Colonic mucosa (tissue), 4 donors: ENCODE measurements around the gene ARMC6. TPM values are rescaled to one million over a fixed set of nuclear protein-coding genes. Genes with fewer than 3 reads are reported as not detected.

Source experiments
- DNase-seq: peaks from one replicate; pipeline ENCODE4 v3.0.0-alpha.2; 2020
- H3K27ac ChIP-seq: fragments of 200-600 bp; one replicate; pipeline ENCODE4 v1.8.0; 2021
- H3K27me3 ChIP-seq: fragments of 200-600 bp; one replicate; pipeline ENCODE4 v1.8.0; 2021
- H3K36me3 ChIP-seq: fragments of 200-600 bp; one replicate; pipeline ENCODE4 v1.8.0; 2021
- H3K4me1 ChIP-seq: fragments of 200-600 bp; one replicate; pipeline ENCODE4 v1.8.0; 2021; ENCODE audit warnings: mild to moderate bottlenecking
- H3K4me3 ChIP-seq: fragments of 200-600 bp; one replicate; pipeline ENCODE4 v1.8.0; 2021
- H3K9ac ChIP-seq, 2 donors: one replicate each; pipeline ENCODE4 v1.7.0; 2013; ENCODE audit warnings: control low read depth in 2 of 2, low read depth in 2 of 2, low read length in 2 of 2
- H3K9me3 ChIP-seq: fragments of 200-600 bp; one replicate; pipeline ENCODE4 v1.8.0; 2021
- intact Hi-C: fragments of 100-400 bp; cut with DNase I; formaldehyde crosslinking; loops from one replicate; pipeline ENCODE4 v1.14.1; 2022
- total RNA-seq, 2 donors: library from RNA; stranded (reverse); fragmentation: NEBNext Ultra II Directional in 1 of 2; extraction: Animal tissue kit (Norgen Biotek cat#: 25700) in 1 of 2; gene quantifications; one replicate each; pipeline ENCODE4 v1.2.1, GENCODE V29; 2021
- TF ChIP-seq, protein P1 (sequence below): fragments of 200-600 bp; IDR thresholded peaks from one replicate; pipeline ENCODE4 v1.8.0; 2022; ENCODE audit warnings: antibody characterized with exemption, mild to moderate bottlenecking
- donor health status: healthy.
- donor health status: DM: no; HTN: no; CAD: no.
- donor health status: DM: no; HTN: no; CAD: no.

The ARMC6 gene
- total RNA-seq, 2 donors from 2014 or later = 15.0 to 29.4 TPM

DNA sequence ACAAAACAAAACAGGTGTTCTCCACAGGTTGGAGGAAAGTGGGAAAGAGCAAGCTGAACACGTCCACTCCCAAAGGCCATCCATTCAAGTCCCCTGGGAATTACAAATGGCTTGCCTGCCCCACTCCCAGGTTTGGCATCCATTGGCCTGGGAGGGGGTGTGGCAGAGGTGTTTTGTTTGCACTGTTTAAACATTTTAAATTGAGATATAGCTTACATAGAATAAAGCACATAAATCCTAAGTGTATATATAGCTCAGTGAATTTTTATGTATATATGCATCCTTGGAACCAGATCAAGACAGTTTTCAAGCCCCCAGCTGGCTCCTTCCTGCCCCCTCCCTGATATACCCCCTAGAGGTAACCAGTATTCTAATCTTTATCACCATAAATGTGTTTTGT is 43.1 kb downstream of the ARMC6 start:
- H3K9ac ChIP-seq = no peak overlapping the region
- DNase-seq = no peak
- TF ChIP-seq, protein P1, sequence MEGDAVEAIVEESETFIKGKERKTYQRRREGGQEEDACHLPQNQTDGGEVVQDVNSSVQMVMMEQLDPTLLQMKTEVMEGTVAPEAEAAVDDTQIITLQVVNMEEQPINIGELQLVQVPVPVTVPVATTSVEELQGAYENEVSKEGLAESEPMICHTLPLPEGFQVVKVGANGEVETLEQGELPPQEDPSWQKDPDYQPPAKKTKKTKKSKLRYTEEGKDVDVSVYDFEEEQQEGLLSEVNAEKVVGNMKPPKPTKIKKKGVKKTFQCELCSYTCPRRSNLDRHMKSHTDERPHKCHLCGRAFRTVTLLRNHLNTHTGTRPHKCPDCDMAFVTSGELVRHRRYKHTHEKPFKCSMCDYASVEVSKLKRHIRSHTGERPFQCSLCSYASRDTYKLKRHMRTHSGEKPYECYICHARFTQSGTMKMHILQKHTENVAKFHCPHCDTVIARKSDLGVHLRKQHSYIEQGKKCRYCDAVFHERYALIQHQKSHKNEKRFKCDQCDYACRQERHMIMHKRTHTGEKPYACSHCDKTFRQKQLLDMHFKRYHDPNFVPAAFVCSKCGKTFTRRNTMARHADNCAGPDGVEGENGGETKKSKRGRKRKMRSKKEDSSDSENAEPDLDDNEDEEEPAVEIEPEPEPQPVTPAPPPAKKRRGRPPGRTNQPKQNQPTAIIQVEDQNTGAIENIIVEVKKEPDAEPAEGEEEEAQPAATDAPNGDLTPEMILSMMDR = no peak

DNA sequence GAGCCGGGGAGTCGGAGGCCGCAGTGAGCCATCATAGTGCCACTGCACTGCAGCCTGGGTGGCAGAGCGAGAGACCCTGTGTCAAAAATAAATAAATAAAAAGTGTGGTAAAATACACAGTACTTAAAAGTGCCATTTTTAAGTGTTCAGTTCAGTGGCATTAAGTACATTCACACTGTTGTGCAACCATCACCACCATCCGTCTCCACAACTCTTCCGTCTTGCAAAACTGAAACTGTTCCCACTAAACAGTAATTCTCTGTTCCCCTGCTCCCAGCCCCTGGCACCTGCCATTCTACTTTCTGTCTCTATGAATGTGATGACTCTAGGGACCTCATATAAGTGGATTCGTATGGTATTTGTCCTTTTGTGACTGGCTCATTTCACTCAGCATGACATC is 43.7 kb downstream of the ARMC6 start:
- Histone ChIP-seq H3K4me3 (no peak overlapping the region), H3K27me3 (no peaks in the 10 kb centered on the region), H3K9ac (no peak overlapping the region), H3K4me1 (no peaks in the 10 kb centered on the region), H3K36me3 (no peaks in the 10 kb centered on the region), H3K9me3 (no peaks in the 10 kb centered on the region), H3K27ac (no peak overlapping the region)
- intact Hi-C loops = no loop called here
- no peak for DNase-seq
- TF ChIP-seq, protein P1 = no peak

More for the DNA sequence above, 43.1 kb downstream of the ARMC6 start:
- no peaks in the 10 kb centered on the region for H3K4me1 ChIP-seq
- H3K9me3 ChIP-seq = no peaks in the 10 kb centered on the region
- H3K36me3 ChIP-seq = no peaks in the 10 kb centered on the region
- H3K27me3 ChIP-seq = no peaks in the 10 kb centered on the region
- no peak overlapping the region for H3K27ac ChIP-seq
- intact Hi-C loops = no loop called here
- no peak overlapping the region for H3K4me3 ChIP-seq

DNA sequence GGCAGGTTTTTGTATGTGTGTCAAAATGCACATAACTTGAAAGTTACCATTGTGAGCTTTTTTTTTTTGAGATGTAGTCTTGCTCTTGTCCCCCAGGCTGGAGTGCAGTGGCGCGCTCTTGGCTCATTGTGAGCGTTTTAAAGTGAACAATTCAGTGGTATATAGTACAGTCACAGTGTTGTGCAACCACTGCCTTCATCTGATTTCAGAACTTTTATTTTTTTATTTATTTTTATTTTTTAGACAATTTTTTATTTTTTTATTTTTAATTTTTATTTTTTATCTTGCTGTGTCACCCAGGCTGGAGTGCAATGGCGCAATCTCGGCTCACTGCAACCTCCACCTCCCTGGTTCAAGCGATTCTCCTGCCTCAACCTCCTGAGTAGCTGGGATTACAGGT is 45.4 kb downstream of the ARMC6 start:
- intact Hi-C loops = no loop called here
- H3K9ac ChIP-seq = no peak overlapping the region
- H3K4me3 ChIP-seq = no peak overlapping the region
- TF ChIP-seq, protein P1 = no peak
- H3K36me3 ChIP-seq = no peaks in the 10 kb centered on the region
- no peak overlapping the region for H3K27ac ChIP-seq
- no peaks in the 10 kb centered on the region for H3K27me3 ChIP-seq
- H3K4me1 ChIP-seq = no peaks in the 10 kb centered on the region
- H3K9me3 ChIP-seq = no peaks in the 10 kb centered on the region
- no peak for DNase-seq

DNA sequence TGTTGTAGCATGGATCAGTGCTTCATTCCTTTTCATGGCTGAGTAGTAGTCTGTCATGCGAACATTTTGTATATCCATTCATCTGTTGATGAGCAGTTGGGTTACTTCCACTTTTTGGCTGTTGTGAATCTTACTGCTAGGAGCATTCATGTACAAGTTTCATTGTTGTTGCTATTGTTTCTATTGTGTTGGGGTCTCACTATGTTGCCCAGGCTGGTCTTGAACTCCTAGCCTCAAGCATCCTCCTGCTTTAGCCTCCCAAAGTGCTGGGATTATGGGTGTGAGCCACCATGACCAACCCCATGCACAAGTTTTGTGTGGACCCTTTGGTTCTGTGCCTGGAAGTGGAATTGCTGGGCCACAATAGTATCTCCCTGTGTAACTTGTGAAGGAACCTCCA is 46.2 kb downstream of the ARMC6 start:
- intact Hi-C loops = no loop called here
- Histone ChIP-seq H3K9me3 (no peaks in the 10 kb centered on the region), H3K27ac (no peak overlapping the region), H3K36me3 (no peaks in the 10 kb centered on the region), H3K27me3 (no peaks in the 10 kb centered on the region), H3K4me1 (no peaks in the 10 kb centered on the region), H3K9ac (no peak overlapping the region), H3K4me3 (no peak overlapping the region)
- TF ChIP-seq, protein P1 = no peak
- DNase-seq = no peak

DNA sequence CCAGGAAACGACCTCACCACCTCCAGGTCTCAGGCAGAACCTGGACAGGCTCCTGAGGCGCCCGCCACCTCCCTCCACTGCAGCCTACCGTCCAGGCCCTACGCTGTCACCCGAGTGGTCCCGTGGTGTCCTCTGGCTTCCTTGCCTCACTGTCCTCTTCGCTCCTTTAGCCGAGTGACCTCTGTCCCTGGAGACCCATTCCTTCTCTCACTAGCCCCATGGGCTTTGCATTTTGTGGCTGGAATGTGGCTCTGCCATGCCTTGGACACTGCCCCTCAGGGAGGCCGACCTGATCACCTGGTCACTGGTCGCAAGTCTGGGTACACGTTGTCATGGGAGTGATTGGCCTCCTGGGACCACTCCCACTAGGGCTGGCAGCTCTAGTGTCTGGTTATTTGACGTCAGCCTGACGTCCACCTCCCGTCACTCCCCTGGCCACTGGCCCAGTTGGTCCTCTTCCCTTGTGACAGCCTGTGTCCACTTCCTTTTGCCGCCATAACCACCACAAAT is 48.3 kb downstream of the ARMC6 start:
- DNase-seq = no peak
- Histone ChIP-seq H3K27me3 (no peaks in the 10 kb centered on the region), H3K9me3 (no peaks in the 10 kb centered on the region), H3K27ac (no peak overlapping the region), H3K4me1 (no peaks in the 10 kb centered on the region), H3K9ac (no peak overlapping the region), H3K4me3 (no peak overlapping the region), H3K36me3 (no peaks in the 10 kb centered on the region)
- intact Hi-C loops = no loop called here
- TF ChIP-seq, protein P1 = no peak
